GM12875 (cell line): ENCODE data around the gene ART3.

ENCODE experiments used
- H3K4me3 ChIP-seq: one replicate; pipeline ENCODE4 v1.5.1; 2011; ENCODE audit warnings: low read depth, low read length, control low read depth
- CTCF ChIP-seq: IDR thresholded peaks from 2 replicates; pipeline ENCODE4 v1.5.1; 2011; ENCODE audit warnings: low read depth, mild to moderate bottlenecking, control low read depth, inconsistent platforms, low read length, moderate library complexity, borderline replicate concordance; ENCODE audit not compliant: insufficient read depth

Gene ART3

GRCh38 chr4:76155979-76156378 lies 81.5 kb downstream of the ART3 start:
- H3K4me3 ChIP-seq: no peak overlapping the region
- no peak for TF ChIP-seq CTCF

- TF ChIP-seq CTCF: no peak
- H3K4me3 ChIP-seq: no peak overlapping the region
Observed at GRCh38 chr4:76156635-76157034, 82.1 kb downstream of the ART3 start.

GRCh38 chr4:76160355-76160754 lies 85.8 kb downstream of the ART3 start:
- H3K4me3 ChIP-seq: no peak overlapping the region
- no peak for TF ChIP-seq CTCF
